Panc1 (cell line): Measurements from ENCODE around the gene ABHD12. TPM values are rescaled to one million over a fixed set of nuclear protein-coding genes. Genes with fewer than 3 reads are reported as not detected.
A peak's percentile ranks its signal among the peaks of the same experiment; 100 is the strongest.

Experiments used
- ATAC-seq: fragments of 200-7000 bp; cut with Tn5 transposase; 2 replicates; pipeline ENCODE4 v1.9.1; 2020; ENCODE audit warnings: mild to moderate bottlenecking, moderate library complexity
- BruUV-seq: library from RNA; stranded (reverse); fragments of 400-500 nt; replicated peaks from 2 replicates; lab custom pipeline; 2021; lab: Mats Ljungman, UMichigan
- CTCF ChIA-PET: fragments of 300-600 bp; sonication (Branson Sonifier 250); formaldehyde crosslinking; loops from one replicate; lab custom pipeline; 2022; ENCODE audit warnings: antibody characterized with exemption; lab: Charles Lee
- POLR2A ChIA-PET: fragments of 300-600 bp; sonication (Branson Sonifier 250); formaldehyde crosslinking; loops from one replicate; lab custom pipeline; 2022; ENCODE audit warnings: antibody characterized with exemption; lab: Charles Lee
- DNase-seq: peaks from one replicate; pipeline ENCODE4 v3.0.0-alpha.2; 2010; ENCODE audit warnings: low read depth, low spot score
- H3K27ac ChIP-seq: 2 replicates; pipeline ENCODE4 v1.5.1; 2011; ENCODE audit warnings: mild to moderate bottlenecking, low read length, inconsistent platforms
- H3K27me3 ChIP-seq: fragments of 200-500 bp; sonication (Bioruptor generic); 2 replicates; pipeline ENCODE4 v1.6.0; 2014; ENCODE audit warnings: low read length, inconsistent platforms; ENCODE audit not compliant: control insufficient read depth, insufficient read depth
- H3K36me3 ChIP-seq: fragments of 200-500 bp; sonication (Bioruptor generic); 2 replicates; pipeline ENCODE4 v1.5.1; 2014; ENCODE audit warnings: inconsistent platforms, mild to moderate bottlenecking, low read length, moderate library complexity; ENCODE audit not compliant: control insufficient read depth, insufficient read depth
- H3K4me1 ChIP-seq: 2 replicates; pipeline ENCODE4 v1.5.1; 2011; ENCODE audit warnings: inconsistent platforms, mild to moderate bottlenecking, low read length, moderate library complexity; ENCODE audit not compliant: control insufficient read depth, insufficient read depth
- H3K4me3 ChIP-seq, 2 experiments: 2 replicates each; pipeline ENCODE4 v1.5.1; 2011 to 2012; ENCODE audit warnings: low read depth in 2 of 2, low read length in 2 of 2, mild to moderate bottlenecking in 2 of 2, inconsistent platforms in 1 of 2, moderate library complexity in 1 of 2
- H3K9me3 ChIP-seq: fragments of 200-500 bp; sonication (Bioruptor generic); 2 replicates; pipeline ENCODE4 v1.5.1; 2014; ENCODE audit warnings: low read depth, mild to moderate bottlenecking, inconsistent platforms, low read length, moderate library complexity; ENCODE audit not compliant: control insufficient read depth, insufficient read depth
- POLR2AphosphoS5 ChIP-seq: IDR thresholded peaks from 2 replicates; pipeline ENCODE4 v1.6.1; 2012; ENCODE audit warnings: mild to moderate bottlenecking, low read depth, low read length, moderate library complexity
- REST ChIP-seq, 2 experiments: IDR thresholded peaks; 2 replicates each; pipeline ENCODE4 v1.6.1; 2011 to 2012; ENCODE audit warnings: low read depth in 2 of 2, control low read depth in 1 of 2, low read length in 1 of 2, mild to moderate bottlenecking in 1 of 2, moderate library complexity in 1 of 2; ENCODE audit not compliant: insufficient read depth in 1 of 2
- SIN3A ChIP-seq: IDR thresholded peaks from 2 replicates; pipeline ENCODE4 v1.6.1; 2012; ENCODE audit warnings: low read depth, mild to moderate bottlenecking, low read length, moderate library complexity, borderline replicate concordance; ENCODE audit not compliant: insufficient read depth
- TCF7L2 ChIP-seq: IDR thresholded peaks from 2 replicates; pipeline ENCODE4 v1.6.1; 2011; ENCODE audit warnings: mild to moderate bottlenecking, low read depth, low read length, inconsistent platforms
- in situ Hi-C: cut with HindIII; loops from 2 replicates; pipeline ENCODE4 v1.10.0; 2016; ENCODE audit warnings: low sequenced_read_pairs, low pct_unique_long_range_greater_than_20kb
- intact Hi-C: fragments of 100-400 bp; cut with micrococcal nuclease; formaldehyde crosslinking; loops from one replicate; pipeline ENCODE4 v1.10.0; 2022; ENCODE audit not compliant: unreplicated experiment
- total RNA-seq: library from RNA; stranded (reverse); gene quantifications from one replicate; pipeline ENCODE4 v1.2.1, GENCODE V29; 2021; ENCODE audit not compliant: unreplicated experiment
- TF ChIP-seq, protein P1 (sequence below): fragments of 450-650 bp; IDR thresholded peaks from 2 replicates; pipeline ENCODE4 v1.5.1; 2017; ENCODE audit warnings: mild to moderate bottlenecking

Gene ABHD12
- total RNA-seq, 1 experiment from 2014 or later, result 90.9 TPM

DNA sequence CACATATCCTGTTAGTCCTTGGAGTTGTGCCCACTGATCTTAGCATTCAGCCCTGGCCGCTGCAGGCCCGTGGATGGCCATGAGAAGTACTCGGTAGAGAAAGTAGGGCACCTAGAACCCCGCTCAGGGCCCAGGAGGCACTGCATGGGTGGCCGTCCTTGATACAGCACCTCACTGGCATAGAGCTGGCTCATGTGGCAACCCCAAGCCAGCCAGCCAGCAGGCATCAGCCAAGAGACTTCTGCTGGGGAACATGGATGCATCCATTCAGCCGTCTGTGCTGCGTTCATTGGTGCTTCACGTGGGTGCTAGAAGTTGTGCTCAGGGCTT lies 132.2 kb downstream of the ABHD12 start:
- no TSS peak for BruUV-seq
- H3K9me3 ChIP-seq, result no peaks in the 10 kb centered on the region
- H3K36me3 ChIP-seq, result peaks cover 15% of the 10 kb centered on the region
- H3K27me3 ChIP-seq, result no peaks in the 10 kb centered on the region
- no peak for DNase-seq
- ChIA-PET POLR2A (interaction anchor here (0.6 kb wide), 1 partner anchor 10 kb away, joined by 6 read pairs; no protein-coding TSS in a partner anchor), CTCF (no interaction called here)
- no peak overlapping the region; the same call in 1 of the 2 replicates for H3K27ac ChIP-seq
- peak; percentile 30; the same call in 1 of the 2 replicates for ATAC-seq
- H3K4me1 ChIP-seq, result peaks cover 41% of the 10 kb centered on the region
- TF ChIP-seq SIN3A, result no peak
- TF ChIP-seq REST (IDR thresholded peaks at IDR 0.05; ENCODE audit: insufficient read depth in 1 of 2, low read depth in 2 of 2, low read length in 1 of 2), result no peak
- TF ChIP-seq POLR2AphosphoS5, result no peak
- TF ChIP-seq TCF7L2, result no peak
- TF ChIP-seq, protein P1, sequence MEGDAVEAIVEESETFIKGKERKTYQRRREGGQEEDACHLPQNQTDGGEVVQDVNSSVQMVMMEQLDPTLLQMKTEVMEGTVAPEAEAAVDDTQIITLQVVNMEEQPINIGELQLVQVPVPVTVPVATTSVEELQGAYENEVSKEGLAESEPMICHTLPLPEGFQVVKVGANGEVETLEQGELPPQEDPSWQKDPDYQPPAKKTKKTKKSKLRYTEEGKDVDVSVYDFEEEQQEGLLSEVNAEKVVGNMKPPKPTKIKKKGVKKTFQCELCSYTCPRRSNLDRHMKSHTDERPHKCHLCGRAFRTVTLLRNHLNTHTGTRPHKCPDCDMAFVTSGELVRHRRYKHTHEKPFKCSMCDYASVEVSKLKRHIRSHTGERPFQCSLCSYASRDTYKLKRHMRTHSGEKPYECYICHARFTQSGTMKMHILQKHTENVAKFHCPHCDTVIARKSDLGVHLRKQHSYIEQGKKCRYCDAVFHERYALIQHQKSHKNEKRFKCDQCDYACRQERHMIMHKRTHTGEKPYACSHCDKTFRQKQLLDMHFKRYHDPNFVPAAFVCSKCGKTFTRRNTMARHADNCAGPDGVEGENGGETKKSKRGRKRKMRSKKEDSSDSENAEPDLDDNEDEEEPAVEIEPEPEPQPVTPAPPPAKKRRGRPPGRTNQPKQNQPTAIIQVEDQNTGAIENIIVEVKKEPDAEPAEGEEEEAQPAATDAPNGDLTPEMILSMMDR, result no peak
- in situ Hi-C loops, result no loop called here
- H3K4me3 ChIP-seq, result no peak overlapping the region
- intact Hi-C loops, result no loop called here

- intact Hi-C loops, result no loop called here
- ChIA-PET CTCF (interaction anchor here (0.6 kb wide), 1 partner anchor 193 kb away, joined by 3 read pairs; no protein-coding TSS in a partner anchor), POLR2A (interaction anchor here (0.6 kb wide), 1 partner anchor 10 kb away, joined by 6 read pairs; no protein-coding TSS in a partner anchor)
- Histone ChIP-seq H3K4me1 (peaks cover 43% of the 10 kb centered on the region), H3K36me3 (peaks cover 15% of the 10 kb centered on the region), H3K9me3 (no peaks in the 10 kb centered on the region), H3K4me3 (no peak overlapping the region), H3K27me3 (no peaks in the 10 kb centered on the region), H3K27ac (no peak overlapping the region; the same call in 1 of the 2 replicates)
- DNase-seq (no peak), ATAC-seq (no peak)
- no TSS peak for BruUV-seq
- in situ Hi-C loops, result no loop called here
- TF ChIP-seq, protein P1, result no peak
- TF ChIP-seq TCF7L2, result no peak
These were observed 132.7 kb downstream of the ABHD12 start for GRCh38 chr20:25257756-25258475.
